22Rv1 (cell line): ENCODE data around the gene IGSF9B.

Source experiments
- H3K27ac ChIP-seq: fragments of 450-650 bp; 2 replicates; pipeline ENCODE4 v1.5.1; 2017
- CTCF ChIP-seq: fragments of 450-650 bp; IDR thresholded peaks from 2 replicates; pipeline ENCODE4 v1.5.1; 2017; ENCODE audit warnings: mild to moderate bottlenecking
- ZFX ChIP-seq: fragments of 450-650 bp; IDR thresholded peaks from 2 replicates; pipeline ENCODE4 v1.6.1; 2017; ENCODE audit warnings: antibody characterized with exemption, borderline replicate concordance

The IGSF9B gene

GRCh38 chr11:133982876-133983275 is 26.1 kb upstream of the IGSF9B start:
- no peak overlapping the region for H3K27ac ChIP-seq
- no peak for TF ChIP-seq ZFX
- TF ChIP-seq CTCF, result no peak

GRCh38 chr11:133982151-133982550 is 25.4 kb upstream of the IGSF9B start:
- no peak for TF ChIP-seq CTCF
- no peak overlapping the region for H3K27ac ChIP-seq

- H3K27ac ChIP-seq, result no peak overlapping the region
- no peak for TF ChIP-seq ZFX
- TF ChIP-seq CTCF, result no peak
Observed at GRCh38 chr11:133981156-133981555, 24.4 kb upstream of the IGSF9B start.

GRCh38 chr11:133980665-133981064 is 23.9 kb upstream of the IGSF9B start:
- TF ChIP-seq ZFX, result no peak
- TF ChIP-seq CTCF, result no peak
- no peak overlapping the region for H3K27ac ChIP-seq

- TF ChIP-seq CTCF (no peak), ZFX (no peak)
Observed at GRCh38 chr11:133978794-133979193, 22.0 kb upstream of the IGSF9B start.

GRCh38 chr11:133977067-133977677 is 20.4 kb upstream of the IGSF9B start:
- H3K27ac ChIP-seq, result no peak overlapping the region
- TF ChIP-seq CTCF (no peak), ZFX (no peak)

More at GRCh38 chr11:133978794-133979193, 22.0 kb upstream of the IGSF9B start:
- no peak overlapping the region for H3K27ac ChIP-seq

GRCh38 chr11:133975488-133975849 is 18.7 kb upstream of the IGSF9B start:
- TF ChIP-seq CTCF (no peak), ZFX (no peak)
- no peak overlapping the region for H3K27ac ChIP-seq
